Suprapubic skin (tissue), 3 donors: ENCODE measurements around the gene SLC7A4.

Experiments used
- CTCF ChIP-seq, 2 donors: fragments of 200-600 bp in 1 of 2; fragments of 450-650 bp in 1 of 2; sonication (generic) in 1 of 2; IDR thresholded peaks; one replicate each; pipeline ENCODE4 v1.5.1; 2016 to 2019; ENCODE audit warnings: antibody characterized with exemption in 2 of 2, mild to moderate bottlenecking in 1 of 2, moderate library complexity in 1 of 2
- EP300 ChIP-seq: sonication (generic); formaldehyde crosslinking; IDR thresholded peaks from one replicate; pipeline ENCODE4 v1.6.1; 2017; ENCODE audit warnings: antibody characterized with exemption
- POLR2A ChIP-seq, 2 donors: fragments of 450-650 bp; IDR thresholded peaks; one replicate each; pipeline ENCODE4 v1.6.1; 2017; ENCODE audit warnings: antibody characterized with exemption in 2 of 2, mild to moderate bottlenecking in 2 of 2, moderate library complexity in 2 of 2

GRCh38 chr22:21009638-21010425 lies 22.5 kb downstream of the SLC7A4 start:
- no peak for TF ChIP-seq CTCF (IDR thresholded peaks at IDR 0.05)
- TF ChIP-seq EP300, result no peak
- TF ChIP-seq POLR2A (IDR thresholded peaks at IDR 0.05), result no peak
